ENCODE data around the gene MMP2.

GRCh38 chr16:55469821-55470532 lies 9.0 kb upstream of the MMP2 start:
- no peak for TF ChIP-seq POLR2A (IDR thresholded peaks at IDR 0.05)
- no peak for TF ChIP-seq CTCF (IDR thresholded peaks at IDR 0.05)

Data from right lobe of liver (tissue), 4 donors.